ENCODE measurements around the gene BRI3.
A peak's percentile ranks its signal among the peaks of the same experiment; 100 is the strongest.

BRI3 gene

DNA sequence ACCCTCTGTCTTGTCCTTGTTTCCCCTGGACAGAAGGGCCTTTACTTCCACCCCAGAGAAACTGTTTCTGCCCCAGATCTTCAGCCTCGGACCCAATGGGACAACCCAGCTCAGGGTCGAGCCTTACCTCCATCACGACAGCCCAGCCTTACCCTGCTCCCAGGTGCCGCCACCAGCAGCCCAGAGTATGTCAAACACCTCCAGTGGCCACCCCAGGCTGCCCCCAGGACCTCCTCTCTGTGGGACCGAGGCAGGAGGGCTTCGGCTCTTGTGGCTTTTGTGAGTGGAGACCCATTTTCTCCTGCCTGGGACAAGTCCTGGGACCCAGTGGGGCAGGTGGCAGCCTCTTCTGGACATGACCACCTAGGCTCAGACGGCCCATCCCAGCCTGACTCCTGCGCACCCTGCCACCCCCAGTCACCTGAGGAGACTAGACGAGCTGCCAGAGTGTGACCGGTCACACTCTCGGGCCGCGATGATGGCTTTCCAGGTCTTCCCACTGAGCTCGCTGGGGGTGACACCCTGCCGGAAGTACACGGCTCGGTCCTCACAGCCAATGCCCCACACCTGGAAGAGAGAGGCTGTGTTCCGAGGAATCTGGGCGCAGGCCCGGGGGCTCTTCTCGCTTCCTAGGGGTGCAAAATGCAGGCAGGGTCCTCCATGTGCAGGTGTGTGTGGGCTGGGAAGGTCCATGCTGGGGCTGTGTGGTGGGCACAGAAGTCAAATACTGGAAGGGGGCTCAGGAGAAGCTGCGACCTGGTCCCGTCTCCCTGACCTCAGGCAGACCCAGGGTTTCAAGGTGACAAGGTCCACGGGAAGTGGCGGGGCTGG is 44.9 kb upstream of the BRI3 start:
- TF ChIP-seq, protein P1, sequence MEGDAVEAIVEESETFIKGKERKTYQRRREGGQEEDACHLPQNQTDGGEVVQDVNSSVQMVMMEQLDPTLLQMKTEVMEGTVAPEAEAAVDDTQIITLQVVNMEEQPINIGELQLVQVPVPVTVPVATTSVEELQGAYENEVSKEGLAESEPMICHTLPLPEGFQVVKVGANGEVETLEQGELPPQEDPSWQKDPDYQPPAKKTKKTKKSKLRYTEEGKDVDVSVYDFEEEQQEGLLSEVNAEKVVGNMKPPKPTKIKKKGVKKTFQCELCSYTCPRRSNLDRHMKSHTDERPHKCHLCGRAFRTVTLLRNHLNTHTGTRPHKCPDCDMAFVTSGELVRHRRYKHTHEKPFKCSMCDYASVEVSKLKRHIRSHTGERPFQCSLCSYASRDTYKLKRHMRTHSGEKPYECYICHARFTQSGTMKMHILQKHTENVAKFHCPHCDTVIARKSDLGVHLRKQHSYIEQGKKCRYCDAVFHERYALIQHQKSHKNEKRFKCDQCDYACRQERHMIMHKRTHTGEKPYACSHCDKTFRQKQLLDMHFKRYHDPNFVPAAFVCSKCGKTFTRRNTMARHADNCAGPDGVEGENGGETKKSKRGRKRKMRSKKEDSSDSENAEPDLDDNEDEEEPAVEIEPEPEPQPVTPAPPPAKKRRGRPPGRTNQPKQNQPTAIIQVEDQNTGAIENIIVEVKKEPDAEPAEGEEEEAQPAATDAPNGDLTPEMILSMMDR (IDR thresholded peaks at IDR 0.05; ENCODE audit: low read depth, low read length): no peak
- no peak for DNase-seq (ENCODE audit: extremely low read depth, low read depth)

DNA sequence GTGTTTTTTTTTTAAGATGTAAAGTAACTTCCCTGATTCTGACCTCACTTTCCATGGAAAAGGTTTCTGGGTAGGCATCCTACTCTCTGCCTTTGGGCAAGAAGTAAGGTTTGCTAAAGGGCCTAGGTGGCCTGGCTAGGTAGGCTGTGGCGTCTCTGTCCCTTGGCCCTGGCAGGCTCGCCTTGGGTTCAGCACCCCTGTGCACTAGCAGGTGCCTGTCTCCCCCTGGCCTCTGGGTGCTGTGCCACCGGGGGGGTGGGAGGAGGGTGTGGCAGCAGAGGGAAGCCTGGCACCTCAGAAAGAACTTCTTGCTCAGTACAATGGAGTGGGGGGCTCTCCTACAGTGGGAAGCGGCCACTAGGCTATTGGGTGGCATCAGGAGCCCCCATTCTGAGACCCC is 43.4 kb upstream of the BRI3 start:
- TF ChIP-seq, protein P1 (IDR thresholded peaks at IDR 0.05; ENCODE audit: low read depth, low read length): no peak
- DNase-seq (ENCODE audit: extremely low read depth, low read depth): no peak

DNA sequence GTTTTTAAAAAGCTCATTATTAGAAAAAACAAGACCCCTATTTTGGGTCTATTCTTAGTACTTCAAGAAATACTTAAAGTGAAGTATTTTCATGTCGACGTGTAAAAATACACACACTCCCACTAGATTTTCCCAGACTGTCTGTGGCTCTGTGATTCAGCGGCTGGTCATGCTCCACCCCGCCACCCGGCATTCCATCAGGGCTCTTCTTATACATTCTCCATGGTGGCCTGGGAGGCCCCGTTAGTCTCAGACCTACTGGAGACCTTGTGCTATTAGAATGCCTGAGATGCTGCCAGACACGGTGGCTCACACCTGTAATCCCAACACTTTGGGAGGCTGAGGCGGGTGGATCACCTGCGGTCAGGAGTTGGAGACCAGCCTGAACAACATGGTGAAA is 42.5 kb upstream of the BRI3 start:
- no peak for DNase-seq (ENCODE audit: extremely low read depth, low read depth)
- TF ChIP-seq, protein P1 (IDR thresholded peaks at IDR 0.05; ENCODE audit: low read depth, low read length): no peak

DNA sequence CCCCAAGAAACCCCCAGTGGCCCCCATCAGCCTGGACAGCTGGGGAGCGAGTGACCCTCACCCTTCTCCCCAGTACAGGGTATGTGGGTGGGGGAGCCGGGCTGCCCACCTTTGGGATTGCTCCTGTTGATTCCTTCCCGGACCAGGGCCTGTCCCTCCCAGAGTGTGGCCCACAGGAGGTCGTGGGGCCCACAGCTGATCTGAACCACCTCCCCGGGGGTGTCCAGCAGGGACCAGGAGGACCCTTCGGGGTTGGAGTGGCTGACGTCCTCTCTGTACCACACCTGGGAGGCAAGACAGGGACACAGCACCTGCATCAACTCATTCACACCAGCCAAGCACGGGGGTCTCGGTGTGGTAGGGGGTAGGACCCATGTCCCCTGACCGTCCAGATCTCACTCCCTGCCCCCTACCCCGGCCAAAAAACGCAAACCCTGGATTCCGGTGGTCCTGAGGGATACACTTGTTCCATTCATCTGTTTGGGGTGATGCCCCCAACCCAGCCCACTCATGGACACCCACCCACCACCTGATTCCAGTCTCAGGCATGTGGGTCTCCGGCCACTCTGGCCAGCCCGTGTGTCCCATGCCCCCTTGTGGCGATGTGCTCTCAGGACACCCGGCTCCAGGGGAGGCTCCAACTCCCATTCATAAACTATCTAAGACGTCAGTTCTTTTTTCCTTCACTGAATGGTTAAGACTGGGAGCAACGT is 40.4 kb upstream of the BRI3 start:
- TF ChIP-seq, protein P1 (IDR thresholded peaks at IDR 0.05; ENCODE audit: low read depth, low read length): peak; percentile 65
- DNase-seq (ENCODE audit: extremely low read depth, low read depth): no peak

DNA sequence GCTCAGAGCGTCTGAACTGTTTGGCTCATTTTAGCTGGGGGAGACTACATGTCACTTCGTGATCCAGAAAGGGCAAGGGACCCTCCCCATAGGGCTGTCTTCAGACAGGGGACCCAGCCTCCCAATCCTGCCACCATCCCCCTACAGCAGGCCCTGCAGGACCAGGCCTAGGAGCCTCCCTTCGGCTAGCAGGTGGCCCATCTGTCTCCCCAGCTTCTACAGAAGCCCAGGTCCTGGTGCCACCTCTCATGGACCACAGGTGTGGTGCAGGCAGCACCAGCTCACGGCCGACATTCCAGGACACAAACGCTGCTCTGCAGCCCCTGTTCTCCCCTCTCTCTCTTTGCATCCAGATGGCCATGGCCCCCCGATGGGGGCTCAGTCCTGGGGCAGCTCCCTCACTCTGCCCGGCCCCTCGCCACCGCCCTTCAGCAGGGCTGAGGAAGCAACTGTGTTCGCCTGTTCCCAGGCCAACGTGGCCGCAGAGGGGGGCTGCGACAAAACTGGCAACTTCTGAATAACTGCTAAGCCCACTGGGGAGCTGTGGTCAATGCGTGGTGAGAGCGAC is 39.7 kb upstream of the BRI3 start:
- TF ChIP-seq, protein P1 (IDR thresholded peaks at IDR 0.05; ENCODE audit: low read depth, low read length): no peak

DNA sequence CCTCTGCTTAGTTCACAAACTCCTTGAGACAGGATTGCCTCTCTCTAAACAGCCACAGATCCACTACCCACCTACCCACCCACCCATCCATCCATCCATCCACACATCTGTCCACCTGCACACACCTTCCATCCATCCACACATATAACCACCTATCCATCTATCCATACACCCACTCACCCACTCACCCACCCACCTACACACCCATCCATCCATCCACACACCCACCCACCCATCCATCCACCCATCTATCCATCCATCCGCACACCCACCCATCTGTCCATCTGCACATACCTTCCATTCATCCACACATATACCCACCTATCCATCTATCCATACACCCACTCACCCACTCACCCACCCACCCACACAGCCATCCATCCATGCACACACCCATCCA is 39.1 kb upstream of the BRI3 start:
- TF ChIP-seq, protein P1 (IDR thresholded peaks at IDR 0.05; ENCODE audit: low read depth, low read length): no peak
- no peak for DNase-seq (ENCODE audit: extremely low read depth, low read depth)

More for the DNA sequence above, 39.7 kb upstream of the BRI3 start:
- no peak for DNase-seq (ENCODE audit: extremely low read depth, low read depth)

DNA sequence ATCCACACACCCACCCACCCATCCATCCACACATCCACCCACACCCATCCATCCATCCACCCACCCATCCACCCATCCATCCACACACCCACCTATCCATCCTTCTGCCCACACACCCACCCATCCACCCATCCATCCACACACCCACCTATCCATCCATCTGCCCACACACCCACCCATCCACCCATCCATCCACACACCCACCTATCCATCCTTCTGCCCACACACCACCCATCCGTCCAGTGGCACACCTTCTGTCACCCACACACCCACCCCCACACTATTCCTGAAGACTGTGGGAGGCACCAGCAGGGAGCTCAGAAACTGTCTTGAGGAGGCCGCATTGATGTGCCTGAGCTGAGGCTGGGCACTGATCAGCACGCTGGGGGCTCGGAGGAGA is 38.6 kb upstream of the BRI3 start:
- no peak for DNase-seq (ENCODE audit: extremely low read depth, low read depth)
- TF ChIP-seq, protein P1 (IDR thresholded peaks at IDR 0.05; ENCODE audit: low read depth, low read length): no peak
